Putamen (tissue), 1 donor: ENCODE data around the gene TUBB1.
"Not testable (repeated sequence)": the region's sequence is repeated elsewhere in the genome, so short reads cannot be mapped to it uniquely, and the experiment has no call there.

Experiments used
- DNase-seq: peaks from one replicate; pipeline ENCODE4 v3.0.0-alpha.2; 2016; ENCODE audit warnings: low spot score

Gene TUBB1

GRCh38 chr20:59019217-59019616 lies at the start of gene TUBB1:
TUBB1 (plus strand) TSS chr20:59019429; CDS start chr20:59019523, 94 bp downstream.
- DNase-seq: no peak

DNA sequence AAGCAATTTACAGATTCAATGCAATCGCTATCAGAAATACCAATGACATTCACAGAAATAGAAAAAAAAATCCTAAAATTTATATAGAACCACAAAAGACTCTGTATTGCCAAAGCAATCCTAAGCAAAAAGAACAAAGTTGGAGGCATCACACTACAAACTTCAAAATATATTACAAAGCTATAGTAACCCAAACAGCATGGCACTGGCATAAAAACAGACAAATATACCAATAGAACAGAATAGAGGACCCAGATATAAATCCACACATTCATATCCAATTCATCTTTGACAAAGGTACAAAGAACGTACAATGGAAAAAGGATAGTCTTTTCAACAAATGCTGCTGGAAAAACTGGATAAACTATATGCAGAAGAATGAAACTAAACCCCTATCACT lies 49.8 kb upstream of the TUBB1 start:
- DNase-seq: no peak

DNA sequence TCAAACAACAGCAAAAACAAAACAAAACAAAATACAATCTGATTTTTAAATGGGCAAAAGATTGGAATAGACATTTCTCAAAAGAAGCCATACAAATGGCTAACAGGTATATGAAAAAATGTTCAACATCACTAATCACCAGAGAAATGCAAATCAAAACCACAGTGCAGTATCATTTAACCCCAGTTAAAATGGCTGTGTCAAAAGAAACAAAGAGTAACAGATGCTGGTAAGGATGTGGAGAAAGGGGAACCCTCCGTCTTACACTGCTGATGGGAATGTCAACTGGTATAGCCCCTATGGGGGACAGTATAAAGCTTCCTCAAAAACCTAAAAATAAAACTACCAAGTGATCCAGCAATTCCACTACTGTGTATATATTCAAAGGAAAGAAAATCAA lies 49.1 kb upstream of the TUBB1 start:
- no peak for DNase-seq

GRCh38 chr20:58971429-58971828 lies 47.8 kb upstream of the TUBB1 start:
- no peak for DNase-seq

GRCh38 chr20:58973179-58973578 lies 46.0 kb upstream of the TUBB1 start:
- DNase-seq: no peak

DNA sequence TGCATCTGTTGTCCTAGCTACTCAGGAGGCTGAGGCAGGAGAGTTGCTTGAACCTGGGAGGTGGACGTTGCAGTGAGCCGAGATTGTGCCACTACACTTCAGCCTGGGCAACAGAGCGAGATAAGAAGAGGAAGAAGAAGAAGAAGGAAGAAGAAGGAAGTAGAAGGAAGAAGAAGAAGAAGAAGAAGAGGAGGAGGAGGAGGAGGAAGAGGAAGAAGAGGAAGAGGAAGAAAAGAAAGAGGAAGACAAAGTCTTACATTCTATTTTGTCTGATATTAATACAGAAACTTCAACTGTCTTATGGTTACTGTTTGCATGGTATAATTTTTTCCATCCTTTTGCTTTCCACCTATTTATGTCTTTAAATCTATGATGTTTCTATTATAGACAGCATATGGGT lies 45.4 kb upstream of the TUBB1 start:
- DNase-seq: no peak

- no peak for DNase-seq
Observed at GRCh38 chr20:58975353-58975752, 43.9 kb upstream of the TUBB1 start.

DNA sequence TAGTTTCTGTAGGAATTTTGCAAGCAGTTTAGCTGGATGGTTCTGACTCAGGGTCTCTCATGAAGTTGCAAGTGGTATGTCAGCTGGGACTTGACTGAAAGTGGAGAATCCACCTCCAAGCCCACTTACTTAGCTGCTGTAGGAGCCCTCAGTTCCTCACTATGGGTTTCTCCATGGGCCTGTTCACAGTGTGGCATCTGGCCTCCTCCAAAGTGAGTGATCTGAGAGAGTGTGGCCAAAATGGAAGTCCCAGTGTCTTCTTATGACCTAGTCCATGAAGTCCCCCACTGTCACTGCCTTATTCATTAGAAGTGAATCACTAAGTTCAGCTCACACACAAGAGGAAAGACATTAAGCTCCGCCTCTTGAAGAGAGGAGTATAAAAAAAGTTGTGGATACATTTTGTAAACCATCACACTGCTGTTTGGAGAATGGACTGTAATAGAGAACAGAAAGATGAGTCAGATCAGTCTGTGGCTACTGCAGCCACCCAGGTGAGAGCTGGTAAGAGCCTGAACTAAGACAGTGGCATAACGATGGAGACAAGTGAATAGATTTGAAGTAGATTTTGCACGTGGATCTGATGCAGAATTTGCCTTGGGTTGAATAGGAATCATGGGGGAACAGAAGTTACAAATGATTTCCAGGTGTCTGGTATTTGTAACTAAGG lies 43.0 kb upstream of the TUBB1 start:
- DNase-seq: no peak

GRCh38 chr20:58978351-58979190 lies 40.7 kb upstream of the TUBB1 start:
- no peak for DNase-seq

- peak; percentile 84 for DNase-seq
Observed at GRCh38 chr20:58980711-58981627, 38.3 kb upstream of the TUBB1 start, which contains the start of gene NELFCD. NELFCD (plus strand) TSS chr20:58981256; CDS start chr20:58981310, 54 bp downstream.

- no peak for DNase-seq
Observed at GRCh38 chr20:58981628-58982364, 37.4 kb upstream of the TUBB1 start.

- no peak for DNase-seq
Observed at GRCh38 chr20:58982406-58983114, 36.7 kb upstream of the TUBB1 start.

DNA sequence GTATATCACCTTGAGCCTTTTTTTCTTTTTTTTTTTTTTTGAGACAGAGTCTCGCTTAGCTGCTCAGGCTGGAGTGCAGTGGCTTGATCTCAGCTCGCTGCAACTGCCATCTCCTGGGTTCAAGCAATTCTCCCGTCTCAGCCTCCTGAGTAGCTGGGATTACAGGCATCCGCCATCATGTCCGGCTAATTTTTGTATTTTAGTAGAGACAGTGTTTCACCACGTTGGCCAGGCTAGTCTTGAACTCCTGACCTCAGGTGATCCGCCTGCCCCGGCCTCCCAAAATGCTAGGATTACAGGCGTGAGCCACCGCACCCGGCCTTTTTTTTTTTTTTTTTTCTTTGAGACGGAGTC lies 36.1 kb upstream of the TUBB1 start:
- DNase-seq: not testable (repeated sequence)

- DNase-seq: no peak
Observed at GRCh38 chr20:58984691-58985090, 34.5 kb upstream of the TUBB1 start.

GRCh38 chr20:58985656-58986055 lies 33.6 kb upstream of the TUBB1 start:
- DNase-seq: no peak

- no peak for DNase-seq
Observed at GRCh38 chr20:58986286-58986967, 32.8 kb upstream of the TUBB1 start.

DNA sequence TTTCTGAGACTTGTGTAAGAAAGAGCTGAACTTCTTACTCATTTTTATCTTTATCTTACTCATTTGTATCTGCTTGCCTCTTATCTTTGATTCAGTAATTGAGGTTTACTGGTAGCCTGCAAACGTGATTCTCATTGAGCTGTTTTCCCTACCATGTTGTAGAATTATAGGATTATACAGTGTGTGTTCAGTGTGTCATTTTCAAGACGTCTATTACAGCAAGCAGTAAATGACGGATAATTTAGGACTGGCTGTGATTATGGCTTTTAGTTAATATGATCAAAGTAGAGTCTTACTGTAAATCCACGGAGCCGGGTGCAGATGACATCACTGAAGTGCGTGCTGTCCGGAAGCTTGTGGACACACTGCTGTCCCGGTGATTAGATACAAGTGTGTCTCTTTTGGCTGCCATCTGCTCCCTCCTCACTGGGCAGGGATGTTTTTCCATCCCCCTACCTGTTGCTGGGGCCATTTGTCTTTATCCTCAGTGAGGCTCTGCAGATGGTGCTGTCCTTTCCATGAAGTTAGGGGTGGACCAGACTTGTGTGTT lies 32.2 kb upstream of the TUBB1 start:
- DNase-seq: no peak

DNA sequence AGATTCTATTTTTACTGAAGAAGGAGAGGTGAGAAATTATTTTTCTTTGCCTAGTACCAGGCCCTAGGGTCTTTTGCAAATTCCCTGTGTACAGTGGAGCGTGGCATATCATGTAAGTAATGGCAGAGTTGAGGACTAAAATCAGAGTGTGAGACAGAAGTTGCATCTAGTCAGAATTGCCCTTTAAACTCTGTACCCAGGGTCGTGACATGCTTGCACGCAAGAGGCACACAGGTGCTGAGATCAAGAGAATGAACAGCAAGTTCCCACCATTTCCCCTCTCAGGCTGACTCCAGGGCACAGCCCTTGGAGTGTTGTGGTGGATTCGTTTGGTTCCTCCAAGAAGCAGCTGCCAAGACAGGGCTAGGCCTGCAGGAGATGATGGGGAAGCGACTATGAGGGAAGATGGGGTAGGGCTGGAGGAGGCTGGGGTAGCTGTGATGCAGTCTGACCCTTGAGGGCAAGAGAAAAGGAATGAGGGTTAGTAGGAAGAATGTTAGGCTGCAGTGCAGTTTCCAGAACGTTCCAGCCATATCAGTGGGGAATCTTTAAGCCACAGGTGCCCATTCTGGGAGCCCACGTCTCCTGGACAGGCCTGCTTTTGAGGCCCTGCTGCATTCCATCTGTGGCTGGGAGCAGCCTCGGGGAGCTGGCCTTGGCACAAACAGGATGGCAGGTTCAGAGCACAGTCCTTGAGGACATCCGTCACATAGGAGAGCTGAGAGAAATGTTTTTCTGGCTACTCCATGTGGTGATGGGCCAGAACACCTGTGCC lies 31.3 kb upstream of the TUBB1 start:
- DNase-seq: no peak

GRCh38 chr20:58988565-58988882 lies 30.7 kb upstream of the TUBB1 start:
- DNase-seq: no peak

DNA sequence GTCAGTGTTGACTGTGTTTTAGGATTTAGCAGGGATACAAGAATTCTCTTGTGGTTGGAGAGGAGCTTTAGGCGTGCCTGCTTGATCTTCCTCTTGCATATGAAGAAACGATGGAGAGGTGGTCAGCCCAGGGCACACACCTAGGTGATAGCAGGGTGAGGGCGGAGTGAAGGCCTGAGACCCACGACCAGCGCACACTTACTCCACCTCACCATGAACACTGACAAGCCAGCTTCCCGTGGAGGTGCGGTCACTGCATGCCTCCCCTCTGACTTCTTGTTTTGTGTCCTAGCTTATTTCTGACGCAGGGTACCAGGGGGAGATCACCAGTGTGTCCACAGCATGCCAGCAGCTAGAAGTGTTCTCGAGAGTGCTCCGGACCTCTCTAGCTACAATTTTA lies 30.0 kb upstream of the TUBB1 start:
- DNase-seq: no peak
